ENCODE data around the gene PAX7. TPM values are rescaled to one million over a fixed set of nuclear protein-coding genes. Genes with fewer than 3 reads are reported as not detected.
"Not testable (repeated sequence)": the region's sequence is repeated elsewhere in the genome, so short reads cannot be mapped to it uniquely, and the experiment has no call there.

PAX7 gene
- total RNA-seq, 1 donor from 2014 or later: not detected

DNA sequence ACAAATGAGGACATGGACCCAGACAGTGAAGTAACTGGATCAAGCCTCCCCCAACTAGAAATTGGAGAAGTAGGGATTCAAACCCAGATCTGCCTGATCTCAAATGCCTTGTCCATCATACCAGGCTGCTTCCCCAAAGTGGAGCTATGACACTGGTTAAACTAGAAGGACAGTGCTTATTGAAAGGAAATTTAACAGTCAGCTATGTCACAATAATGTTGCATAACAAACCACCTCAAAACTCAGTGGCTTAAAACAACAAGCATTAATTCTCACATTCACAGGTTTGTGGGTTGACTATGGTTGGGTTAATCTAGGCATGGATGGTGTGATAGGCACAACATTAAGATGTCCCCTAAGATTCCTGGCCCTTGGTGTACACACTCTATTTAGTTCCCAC lies 121.8 kb downstream of the PAX7 start:
- DNase-seq (ENCODE audit: low read depth in 2 of 2): no peak

DNA sequence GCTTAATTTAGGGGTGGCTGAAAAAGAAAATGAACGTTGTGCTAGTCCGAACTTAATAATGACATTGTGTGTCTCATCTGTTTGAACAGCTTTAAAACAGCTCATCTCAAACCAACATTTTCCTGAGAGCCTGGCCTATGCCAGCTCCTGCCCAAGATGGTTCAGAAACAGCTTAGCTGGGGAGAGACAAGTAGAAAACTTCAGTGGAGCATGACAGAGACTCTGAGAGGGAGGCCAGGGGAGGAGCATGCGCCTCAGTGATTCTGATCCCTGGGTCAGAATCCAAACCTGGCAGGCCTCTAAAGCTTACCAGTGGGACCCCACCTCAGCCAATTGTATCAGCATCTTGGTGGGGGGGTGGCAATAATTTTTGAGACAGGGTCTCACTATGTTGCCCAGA lies 129.5 kb downstream of the PAX7 start:
- no peak for DNase-seq (ENCODE audit: low read depth in 2 of 2)

DNA sequence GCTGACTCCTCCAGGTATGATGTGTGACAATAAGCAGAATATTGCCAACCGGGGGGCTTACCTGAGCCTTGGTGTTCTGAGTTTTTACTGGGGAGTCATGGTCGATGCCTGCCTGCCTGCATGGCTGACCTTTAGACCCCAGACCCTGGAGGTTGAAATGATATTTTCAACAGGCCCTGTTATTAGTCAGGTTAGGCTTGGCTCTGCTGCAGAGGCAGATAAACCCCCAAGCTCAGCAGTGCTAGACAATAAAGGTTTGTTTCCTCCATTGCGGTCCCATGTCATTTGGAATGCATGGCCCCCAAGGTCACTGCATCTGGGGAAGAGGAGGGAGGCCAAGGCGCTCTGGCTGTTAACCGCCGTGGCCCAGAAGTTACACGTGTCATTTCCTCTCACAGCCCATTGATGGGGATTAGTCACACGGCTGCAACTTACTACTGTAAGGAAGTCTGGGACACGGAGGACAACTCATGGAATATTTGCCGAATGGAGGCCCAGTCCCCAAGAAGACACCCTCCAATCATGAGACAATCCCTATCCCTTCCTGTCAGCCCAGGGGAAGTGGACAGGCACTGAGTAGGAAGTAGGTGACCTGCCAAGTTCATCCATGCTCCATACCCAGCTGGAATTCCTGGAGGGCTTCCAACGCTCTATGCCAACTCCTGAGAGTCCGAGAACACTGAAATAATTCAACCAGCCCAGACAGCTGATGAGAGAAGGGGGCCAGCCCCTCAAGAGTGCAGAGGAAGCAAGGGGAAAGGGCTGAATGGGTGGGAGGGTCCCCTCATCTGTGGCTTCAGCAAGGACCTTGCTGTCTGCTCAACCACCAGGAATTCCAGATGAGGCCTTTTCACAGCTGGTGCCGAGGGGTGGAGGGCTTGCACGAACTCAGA lies 131.5 kb downstream of the PAX7 start:
- peak; percentile 8 to 29 for DNase-seq (ENCODE audit: low read depth in 2 of 2)

- no peak for DNase-seq (ENCODE audit: low read depth in 2 of 2)
Observed at GRCh38 chr1:18764362-18764761, 133.7 kb downstream of the PAX7 start.

DNA sequence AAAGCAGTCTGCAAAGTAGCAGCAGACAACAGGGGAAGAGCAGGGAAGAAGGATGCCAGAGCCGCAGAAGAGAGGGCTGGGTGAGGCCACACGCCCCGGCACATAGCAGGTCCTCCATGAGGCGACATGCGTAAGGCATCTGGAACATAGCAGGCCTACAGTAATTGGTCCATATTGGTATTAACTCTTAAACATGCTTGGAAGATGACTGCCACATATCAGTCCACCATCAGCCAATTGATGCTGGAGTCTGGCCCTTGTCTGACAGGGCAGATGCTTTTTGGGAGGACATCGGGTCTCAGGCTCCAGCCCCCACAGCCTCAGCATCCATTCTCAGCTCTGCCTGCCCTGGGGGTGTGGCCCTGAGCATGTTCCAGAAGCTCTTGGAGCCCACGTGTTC lies 135.1 kb downstream of the PAX7 start:
- no peak for DNase-seq (ENCODE audit: low read depth in 2 of 2)

DNA sequence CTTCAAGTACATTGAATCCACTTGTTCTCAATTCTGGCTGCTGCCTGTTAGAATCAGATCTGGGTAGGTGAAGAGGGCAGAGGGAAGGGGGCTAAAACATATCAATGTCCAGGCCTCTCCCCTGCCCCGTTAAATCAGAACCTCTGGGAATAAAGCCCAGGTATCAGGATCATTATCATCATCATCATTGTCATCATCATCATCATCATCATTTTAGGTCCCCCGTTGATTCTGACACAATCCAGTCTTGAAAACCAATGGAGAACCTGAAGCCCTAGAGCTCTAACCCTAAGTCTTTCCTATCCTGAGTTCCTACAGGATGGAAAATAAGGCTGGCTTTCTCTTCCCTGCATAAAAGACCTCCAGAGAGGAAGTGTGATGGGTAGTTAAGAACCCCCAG lies 135.7 kb downstream of the PAX7 start:
- no peak for DNase-seq (ENCODE audit: low read depth in 2 of 2)

DNA sequence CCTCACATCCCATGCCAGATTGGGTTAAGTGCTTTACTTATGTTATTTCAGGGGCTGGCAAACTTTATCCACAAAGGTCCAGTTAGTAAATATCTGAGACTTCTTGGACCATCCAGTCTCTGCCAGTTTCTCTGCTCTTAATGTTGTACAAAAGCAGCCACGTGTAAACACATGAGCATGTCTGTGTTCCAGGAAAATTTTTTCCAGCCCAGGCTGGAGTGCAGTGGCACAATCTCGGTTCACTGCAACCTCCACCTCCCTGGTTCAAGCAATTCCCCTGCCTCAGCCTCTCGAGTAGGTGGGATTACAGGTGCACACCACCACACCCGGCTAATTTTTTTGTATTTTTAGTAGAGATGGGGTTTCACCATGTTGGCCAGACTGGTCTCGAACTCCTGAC lies 136.9 kb downstream of the PAX7 start:
- DNase-seq (ENCODE audit: low read depth in 2 of 2): not testable (repeated sequence)

GRCh38 chr1:18768086-18768485 lies 137.4 kb downstream of the PAX7 start:
- no peak for DNase-seq (ENCODE audit: low read depth in 2 of 2)

DNA sequence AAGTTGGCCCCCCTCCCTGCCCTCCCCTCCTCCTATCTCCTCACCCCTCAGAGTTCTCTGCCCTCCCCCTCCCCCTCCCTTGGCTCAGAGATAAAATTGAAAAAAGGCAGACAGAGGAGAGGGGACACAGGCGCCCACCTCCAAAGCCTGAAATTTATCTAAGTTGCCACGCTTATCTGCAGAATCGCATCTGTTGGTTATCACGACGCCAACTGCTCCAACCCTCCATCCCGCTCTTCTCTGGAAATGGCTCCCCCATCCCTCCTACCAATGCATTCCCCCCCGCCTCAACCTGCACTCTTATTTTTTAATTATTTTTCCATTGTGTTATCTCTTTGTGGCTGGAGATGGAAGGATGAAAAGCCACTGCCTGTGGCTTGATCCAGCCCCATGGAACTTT lies 138.5 kb downstream of the PAX7 start:
- DNase-seq (ENCODE audit: low read depth in 2 of 2): no peak

GRCh38 chr1:18770799-18771198 lies 140.2 kb downstream of the PAX7 start:
- no peak for DNase-seq (ENCODE audit: low read depth in 2 of 2)

- no peak for DNase-seq (ENCODE audit: low read depth in 2 of 2)
Observed at GRCh38 chr1:18773753-18774152, 143.1 kb downstream of the PAX7 start.

DNA sequence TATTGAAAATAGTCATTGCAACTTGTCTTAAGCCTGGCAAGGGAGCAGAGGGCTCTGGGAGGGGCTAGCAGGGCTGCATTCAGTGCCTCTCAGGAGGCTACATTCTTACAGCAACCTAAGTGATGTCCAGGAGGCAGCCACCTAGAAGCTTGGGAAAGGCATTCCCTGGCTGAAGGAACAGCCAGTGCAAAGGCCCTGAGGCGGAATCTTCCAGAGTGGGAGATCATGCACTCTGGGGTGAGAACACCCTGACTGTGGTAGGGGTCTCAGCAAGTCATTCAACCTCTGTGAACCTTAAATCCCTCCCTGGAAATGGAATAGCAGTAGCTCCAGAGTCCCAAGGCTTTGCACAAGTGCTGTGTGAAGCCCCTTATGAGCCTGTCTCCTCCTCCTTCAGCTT lies 144.7 kb downstream of the PAX7 start:
- no peak for DNase-seq (ENCODE audit: low read depth in 2 of 2)

DNA sequence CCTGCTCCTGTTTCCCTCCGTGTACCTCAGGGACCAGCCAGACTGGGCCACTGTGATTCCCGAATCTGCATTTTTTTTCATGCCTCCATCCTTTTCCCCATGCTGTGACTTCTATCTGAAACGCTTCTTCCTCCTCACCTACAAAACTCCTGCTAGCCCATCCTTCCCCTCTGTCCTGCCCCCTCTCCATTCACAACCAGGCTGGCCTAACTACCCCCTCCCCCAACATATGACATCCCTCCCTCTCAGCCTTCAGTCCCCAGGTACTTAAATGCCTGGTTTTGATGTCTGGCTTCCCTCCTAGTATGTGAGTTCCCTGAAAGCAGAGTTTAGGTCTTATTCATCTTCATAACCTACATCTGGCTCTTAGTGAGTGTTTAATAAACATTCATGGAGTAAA lies 146.1 kb downstream of the PAX7 start:
- no peak for DNase-seq (ENCODE audit: low read depth in 2 of 2)

DNA sequence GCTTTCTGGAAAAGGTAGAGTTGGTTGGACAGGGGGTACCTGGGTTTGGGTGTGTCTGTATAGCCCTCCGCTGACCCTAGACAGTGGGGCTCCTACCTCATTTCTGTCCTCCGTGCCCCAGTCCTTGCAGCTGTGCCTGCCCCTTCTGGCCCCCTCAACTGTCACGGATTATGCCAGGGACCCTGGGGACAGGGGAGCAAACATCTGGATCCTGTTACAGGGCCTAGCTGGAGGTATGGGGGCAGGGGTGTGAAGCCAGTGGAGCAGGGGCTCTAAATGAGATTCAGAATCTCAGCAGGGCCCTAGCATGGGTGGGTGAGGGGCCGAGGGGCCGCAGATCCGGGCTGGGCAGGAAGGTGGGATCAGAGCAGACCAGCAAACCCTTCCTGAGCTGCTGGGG lies 147.8 kb downstream of the PAX7 start:
- DNase-seq (ENCODE audit: low read depth in 2 of 2): no peak

GRCh38 chr1:18781031-18781430 lies 150.4 kb downstream of the PAX7 start:
- DNase-seq (ENCODE audit: low read depth in 2 of 2): no peak

- DNase-seq (ENCODE audit: low read depth in 2 of 2): no peak
Observed at GRCh38 chr1:18783705-18784481, 153.2 kb downstream of the PAX7 start.

DNA sequence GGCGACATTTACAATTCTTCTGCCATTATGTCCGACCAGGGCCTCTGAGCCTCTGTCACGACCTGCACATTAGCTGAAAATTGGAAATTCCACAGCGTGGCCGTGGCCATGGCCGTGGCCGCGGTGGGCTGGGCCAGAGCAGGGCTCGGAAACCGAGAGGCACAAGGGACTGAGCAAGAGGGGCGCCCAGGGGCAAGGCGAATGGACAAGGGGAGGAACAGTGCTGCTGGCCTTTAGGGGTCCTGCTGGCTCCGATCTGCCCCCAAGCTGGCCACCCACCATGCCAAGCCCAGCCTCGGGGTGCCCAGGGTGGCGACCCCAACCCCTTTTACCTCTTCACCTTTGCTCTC lies 153.8 kb downstream of the PAX7 start:
- no peak for DNase-seq (ENCODE audit: low read depth in 2 of 2)

GRCh38 chr1:18786149-18786548 lies 155.5 kb downstream of the PAX7 start:
- no peak for DNase-seq (ENCODE audit: low read depth in 2 of 2)

- DNase-seq (ENCODE audit: low read depth in 2 of 2): no peak
Observed at GRCh38 chr1:18787825-18788385, 157.3 kb downstream of the PAX7 start.

DNA sequence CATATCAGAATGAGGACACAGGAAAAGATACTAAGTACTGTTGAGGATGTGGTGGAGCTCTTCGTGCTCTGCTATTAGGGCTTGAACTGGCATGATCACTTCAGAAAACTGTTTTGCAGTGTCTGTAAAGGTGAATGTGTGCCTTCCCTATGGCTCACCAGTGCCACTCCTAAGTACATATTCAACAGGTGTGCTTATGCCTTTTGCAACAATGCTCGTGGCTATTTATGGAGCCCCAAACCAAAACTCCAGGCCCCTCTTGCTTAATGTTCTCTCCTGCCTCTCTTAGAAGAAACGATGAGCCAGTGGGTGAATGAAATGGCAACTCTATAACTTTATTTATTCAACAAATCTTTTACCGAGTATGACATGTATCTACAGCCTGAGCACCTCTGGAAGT lies 158.6 kb downstream of the PAX7 start:
- DNase-seq (ENCODE audit: low read depth in 2 of 2): no peak

- DNase-seq (ENCODE audit: low read depth in 2 of 2): no peak
Observed at GRCh38 chr1:18792747-18793146, 162.1 kb downstream of the PAX7 start.

GRCh38 chr1:18793164-18793563 lies 162.5 kb downstream of the PAX7 start:
- no peak for DNase-seq (ENCODE audit: low read depth in 2 of 2)

- no peak for DNase-seq (ENCODE audit: low read depth in 2 of 2)
Observed at GRCh38 chr1:18794051-18794450, 163.4 kb downstream of the PAX7 start.
